CD14-positive monocyte (primary cell): Measurements from ENCODE around the gene PUM1. TPM values are rescaled to one million over a fixed set of nuclear protein-coding genes. Genes with fewer than 3 reads are reported as not detected.
"Not testable (repeated sequence)": the region's sequence is repeated elsewhere in the genome, so short reads cannot be mapped to it uniquely, and the experiment has no call there.

Experiments used
- DNase-seq, 3 donors: peaks; one replicate each; pipeline ENCODE4 v3.0.0-alpha.2; 2011 to 2022
- H2AFZ ChIP-seq: 2 replicates; pipeline ENCODE4 v1.6.0; 2012; ENCODE audit warnings: mild to moderate bottlenecking, low read depth, low read length, inconsistent platforms; ENCODE audit not compliant: insufficient read depth, poor library complexity, severe bottlenecking
- H3K27ac ChIP-seq, 2 donors: 1 replicate in 1 of 2; 2 replicates in 1 of 2; pipeline ENCODE4 v1.5.1; 2012 to 2013; ENCODE audit warnings: low read length in 2 of 2, control low read depth in 1 of 2, inconsistent platforms in 1 of 2, low read depth in 1 of 2, mild to moderate bottlenecking in 1 of 2
- H3K27me3 ChIP-seq, 2 donors: one replicate each; pipeline versions ENCODE4 v1.6.0 to v1.6.1; 2011 to 2013; ENCODE audit warnings: low read length in 2 of 2; ENCODE audit not compliant: control insufficient read depth in 2 of 2, insufficient read depth in 2 of 2
- H3K36me3 ChIP-seq, 2 donors: replicated peaks in 1 of 2; 1 replicate in 1 of 2; 2 replicates in 1 of 2; pipeline versions ENCODE4 v1.5.1 to v1.6.1; 2012 to 2013; ENCODE audit warnings: low read length in 2 of 2, control low read depth in 1 of 2, inconsistent platforms in 1 of 2, mild to moderate bottlenecking in 1 of 2; ENCODE audit not compliant: insufficient read depth in 2 of 2, control insufficient read depth in 1 of 2
- H3K4me1 ChIP-seq, 2 donors: 1 replicate in 1 of 2; 2 replicates in 1 of 2; pipeline versions ENCODE4 v1.5.1 to v1.6.1; 2012 to 2013; ENCODE audit warnings: low read length in 2 of 2, control low read depth in 1 of 2, inconsistent platforms in 1 of 2, mild to moderate bottlenecking in 1 of 2, moderate library complexity in 1 of 2; ENCODE audit not compliant: insufficient read depth in 2 of 2, control insufficient read depth in 1 of 2
- H3K4me2 ChIP-seq: replicated peaks from 2 replicates; pipeline ENCODE3; 2012; ENCODE audit warnings: low read length, moderate library complexity, mild to moderate bottlenecking; ENCODE audit not compliant: poor library complexity, severe bottlenecking; ENCODE audit errors: extremely low read depth
- H3K4me3 ChIP-seq, 3 experiments: fragments of 200-600 bp in 1 of 3; sonication (generic) in 1 of 3; replicated peaks in 1 of 3; 1 replicate in 2 of 3; 2 replicates in 1 of 3; pipeline ENCODE4 v1.5.1; 2011 to 2013; ENCODE audit warnings: low read length in 3 of 3, mild to moderate bottlenecking in 3 of 3, control low read depth in 2 of 3, low read depth in 2 of 3, inconsistent platforms in 1 of 3, moderate library complexity in 1 of 3
- H3K79me2 ChIP-seq: 2 replicates; pipeline ENCODE4 v1.6.0; 2012; ENCODE audit warnings: mild to moderate bottlenecking, control low read depth, inconsistent platforms, low read length, moderate library complexity; ENCODE audit not compliant: insufficient read depth
- H3K9ac ChIP-seq: 2 replicates; pipeline ENCODE4 v1.6.0; 2017; ENCODE audit warnings: low read length, mild to moderate bottlenecking; ENCODE audit not compliant: insufficient read depth, poor library complexity, severe bottlenecking
- H3K9me3 ChIP-seq, 2 donors: replicated peaks in 1 of 2; 1 replicate in 1 of 2; 2 replicates in 1 of 2; pipeline versions ENCODE4 v1.5.1 to v1.6.1; 2012 to 2013; ENCODE audit warnings: low read length in 2 of 2, control low read depth in 1 of 2; ENCODE audit not compliant: control insufficient read depth in 1 of 2, insufficient read depth in 1 of 2
- H4K20me1 ChIP-seq: 2 replicates; pipeline ENCODE4 v1.6.0; 2012; ENCODE audit warnings: mild to moderate bottlenecking, low read length, control low read depth, moderate library complexity; ENCODE audit not compliant: insufficient read depth
- H3K27ac Mint-ChIP-seq, 7 donors: one replicate each; pipeline ENCODE4 v1.8.0; 2020; ENCODE audit warnings: mild to moderate bottlenecking in 7 of 7, mixed read lengths in 7 of 7, moderate library complexity in 6 of 7, inconsistent platforms in 2 of 7
- H3K27me3 Mint-ChIP-seq, 3 donors: one replicate each; pipeline ENCODE4 v1.8.0; 2021 to 2022; ENCODE audit warnings: low read depth in 3 of 3, mild to moderate bottlenecking in 3 of 3, mixed read lengths in 3 of 3, moderate library complexity in 3 of 3, inconsistent platforms in 1 of 3
- H3K36me3 Mint-ChIP-seq, 2 donors: one replicate each; pipeline ENCODE4 v1.8.0; 2020; ENCODE audit warnings: mixed read lengths in 2 of 2, inconsistent platforms in 1 of 2, mild to moderate bottlenecking in 1 of 2
- H3K4me1 Mint-ChIP-seq: one replicate; pipeline ENCODE4 v1.8.0; 2020; ENCODE audit warnings: mild to moderate bottlenecking, mixed read lengths
- H3K4me3 Mint-ChIP-seq, 2 donors: one replicate each; pipeline ENCODE4 v1.8.0; 2020; ENCODE audit warnings: mild to moderate bottlenecking in 2 of 2, mixed read lengths in 2 of 2, moderate library complexity in 1 of 2
- H3K9me3 Mint-ChIP-seq, 7 donors: one replicate each; pipeline ENCODE4 v1.8.0; 2020 to 2022; ENCODE audit warnings: mixed read lengths in 7 of 7, mild to moderate bottlenecking in 6 of 7, moderate library complexity in 6 of 7, inconsistent platforms in 2 of 7
- WGBS: methylation state at CpG from one replicate; pipeline ENCODE4 v1.1.5; 2013; ENCODE audit warnings: missing lambda C conversion rate; ENCODE audit not compliant: insufficient coverage; 5-methylcytosine and 5-hydroxymethylcytosine counted together
- intact Hi-C, 2 donors: fragments of 100-400 bp; cut with micrococcal nuclease; formaldehyde crosslinking; loops; one replicate each; pipeline versions ENCODE4 v1.15.0 to v1.15.1; 2023
- polyA plus RNA-seq, 3 donors: library from polyadenylated mRNA; depleted of rRNA in 1 of 3; unstranded in 2 of 3; stranded (reverse) in 1 of 3; fragments of 300-500 nt in 2 of 3; fragments of >200 nt in 1 of 3; fragmentation: Illumina TruSeq in 2 of 3; gene quantifications; 1 replicate in 2 of 3; 2 replicates in 1 of 3; pipeline ENCODE4 v1.2.3, GENCODE V29; 2012 to 2021
- TF ChIP-seq, protein P1 (sequence below): fragments of 200-600 bp; IDR thresholded peaks from one replicate; pipeline ENCODE4 v1.8.0; 2022; ENCODE audit warnings: antibody characterized with exemption, mild to moderate bottlenecking

The PUM1 gene
- polyA plus RNA-seq, 3 donors: 55.0 to 86.1 (median 62.4) TPM

DNA sequence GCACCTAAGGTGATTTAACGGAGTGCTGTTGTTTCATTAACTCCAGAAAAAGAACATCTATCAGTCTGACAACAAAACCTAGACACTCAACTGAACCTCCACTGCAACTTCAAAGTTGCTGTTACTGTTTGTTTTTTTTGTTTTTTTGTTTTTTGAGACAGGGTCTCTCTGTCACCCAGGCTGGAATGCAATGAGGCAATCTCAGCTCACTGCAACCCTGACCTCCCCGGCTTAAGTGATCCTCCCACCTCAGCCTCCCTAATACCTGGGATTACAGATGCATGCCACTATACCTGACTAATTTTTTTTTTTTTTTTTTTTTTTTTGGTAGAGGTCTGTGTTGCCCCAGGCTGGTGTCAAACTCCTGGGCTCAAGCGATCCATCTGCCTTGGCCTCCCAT, 90.3 kb downstream of the PUM1 start:
- H2AFZ ChIP-seq: no peak overlapping the region
- H3K4me1 ChIP-seq: peaks cover 36 to 43% of the 10 kb centered on the region in 2 donors
- H3K4me3 Mint-ChIP-seq: no peak overlapping the region
- DNase-seq: no peak
- H3K9ac ChIP-seq: no peak overlapping the region
- H3K36me3 ChIP-seq: peaks cover 44 to 60% of the 10 kb centered on the region in 2 donors
- H3K27ac ChIP-seq: peak overlapping the region; percentile 53 to 64
- H3K27me3 ChIP-seq: no peaks in the 10 kb centered on the region
- H3K9me3 Mint-ChIP-seq: no peaks in the 10 kb centered on the region
- peaks cover 41% of the 10 kb centered on the region for H3K4me1 Mint-ChIP-seq
- peaks cover 34% of the 10 kb centered on the region for H4K20me1 ChIP-seq
- TF ChIP-seq, protein P1, sequence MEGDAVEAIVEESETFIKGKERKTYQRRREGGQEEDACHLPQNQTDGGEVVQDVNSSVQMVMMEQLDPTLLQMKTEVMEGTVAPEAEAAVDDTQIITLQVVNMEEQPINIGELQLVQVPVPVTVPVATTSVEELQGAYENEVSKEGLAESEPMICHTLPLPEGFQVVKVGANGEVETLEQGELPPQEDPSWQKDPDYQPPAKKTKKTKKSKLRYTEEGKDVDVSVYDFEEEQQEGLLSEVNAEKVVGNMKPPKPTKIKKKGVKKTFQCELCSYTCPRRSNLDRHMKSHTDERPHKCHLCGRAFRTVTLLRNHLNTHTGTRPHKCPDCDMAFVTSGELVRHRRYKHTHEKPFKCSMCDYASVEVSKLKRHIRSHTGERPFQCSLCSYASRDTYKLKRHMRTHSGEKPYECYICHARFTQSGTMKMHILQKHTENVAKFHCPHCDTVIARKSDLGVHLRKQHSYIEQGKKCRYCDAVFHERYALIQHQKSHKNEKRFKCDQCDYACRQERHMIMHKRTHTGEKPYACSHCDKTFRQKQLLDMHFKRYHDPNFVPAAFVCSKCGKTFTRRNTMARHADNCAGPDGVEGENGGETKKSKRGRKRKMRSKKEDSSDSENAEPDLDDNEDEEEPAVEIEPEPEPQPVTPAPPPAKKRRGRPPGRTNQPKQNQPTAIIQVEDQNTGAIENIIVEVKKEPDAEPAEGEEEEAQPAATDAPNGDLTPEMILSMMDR: no peak
- WGBS: no CpG with 5 or more reads among the region's 3 CpGs
- H3K27ac Mint-ChIP-seq: peak overlapping the region in 4 of 7 donors; percentile 19 to 90 (median 48)
- peaks cover 0 to 2% (median 0%) of the 10 kb centered on the region in 3 donors for H3K27me3 Mint-ChIP-seq
- H3K4me3 ChIP-seq: no peak overlapping the region
- peaks cover 79% of the 10 kb centered on the region for H3K79me2 ChIP-seq
- intact Hi-C loops: no loop called here
- no peaks in the 10 kb centered on the region for H3K9me3 ChIP-seq
- H3K36me3 Mint-ChIP-seq: peaks cover 44 to 58% of the 10 kb centered on the region in 2 donors
- no peak overlapping the region for H3K4me2 ChIP-seq

GRCh38 chr1:30974536-30974935, 91.0 kb downstream of the PUM1 start:
- H3K4me3 Mint-ChIP-seq: no peak overlapping the region
- H3K27me3 ChIP-seq: no peaks in the 10 kb centered on the region
- no peaks in the 10 kb centered on the region for H3K9me3 Mint-ChIP-seq
- no peak overlapping the region for H3K27ac ChIP-seq
- peaks cover 42 to 57% of the 10 kb centered on the region in 2 donors for H3K36me3 Mint-ChIP-seq
- H3K27ac Mint-ChIP-seq: peak overlapping the region in 1 of 7 donors; percentile 35
- H4K20me1 ChIP-seq: peaks cover 41% of the 10 kb centered on the region
- no peak overlapping the region for H2AFZ ChIP-seq
- H3K4me2 ChIP-seq: no peak overlapping the region
- H3K36me3 ChIP-seq: peaks cover 43 to 60% of the 10 kb centered on the region in 2 donors
- TF ChIP-seq, protein P1: no peak
- intact Hi-C loops: no loop called here
- H3K79me2 ChIP-seq: peaks cover 80% of the 10 kb centered on the region
- peaks cover 0 to 2% (median 0%) of the 10 kb centered on the region in 3 donors for H3K27me3 Mint-ChIP-seq
- no peak for DNase-seq
- H3K9ac ChIP-seq: no peak overlapping the region
- H3K4me1 ChIP-seq: peaks cover 36 to 43% of the 10 kb centered on the region in 2 donors
- WGBS: 100% methylated on average over 2 of the region's 4 CpGs
- no peak overlapping the region for H3K4me3 ChIP-seq
- no peaks in the 10 kb centered on the region for H3K9me3 ChIP-seq
- H3K4me1 Mint-ChIP-seq: peaks cover 41% of the 10 kb centered on the region

DNA sequence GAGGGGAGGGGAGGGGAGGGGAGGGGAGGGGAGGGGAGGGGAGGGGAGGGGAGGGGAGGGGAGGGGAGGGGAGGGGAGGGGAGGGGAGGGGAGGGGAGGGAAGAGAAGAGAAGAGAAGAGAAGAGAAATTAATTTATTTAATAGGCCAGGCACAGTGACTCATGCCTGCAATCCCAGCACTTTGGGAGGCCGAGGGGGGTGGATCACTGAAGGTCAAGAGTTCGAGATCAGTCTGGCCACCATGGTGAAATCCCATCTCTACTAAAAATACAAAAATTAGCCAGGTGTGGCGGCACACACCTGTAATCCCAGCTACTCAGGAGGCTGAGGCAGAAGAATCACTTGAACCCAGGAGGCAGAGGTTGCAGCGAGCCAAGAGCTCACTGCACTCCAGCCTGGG, 93.2 kb downstream of the PUM1 start:
- intact Hi-C loops, H3K4me3 Mint-ChIP-seq, H3K27ac ChIP-seq, H3K27me3 Mint-ChIP-seq, H3K4me3 ChIP-seq, H3K9ac ChIP-seq, H3K9me3 ChIP-seq, H3K27me3 ChIP-seq, H2AFZ ChIP-seq, DNase-seq, H3K9me3 Mint-ChIP-seq, H3K4me2 ChIP-seq: not testable (repeated sequence)
- peaks cover 38% of the 10 kb centered on the region for H3K4me1 Mint-ChIP-seq
- H3K36me3 Mint-ChIP-seq: peaks cover 41 to 58% of the 10 kb centered on the region in 2 donors
- Histone ChIP-seq H4K20me1 (peaks cover 59% of the 10 kb centered on the region), H3K36me3 (peaks cover 50 to 60% of the 10 kb centered on the region in 2 donors), H3K4me1 (peaks cover 35 to 41% of the 10 kb centered on the region in 2 donors), H3K79me2 (peaks cover 71% of the 10 kb centered on the region)
- WGBS: 94% methylated on average over 3 of the region's 4 CpGs
- peak overlapping the region in 6 of 7 donors; percentile 61 to 90 (median 81) for H3K27ac Mint-ChIP-seq
